Mesenchymal stem cell (in vitro differentiated cells and primary cell): Measurements from ENCODE around the gene NOG.

Source experiments
- DNase-seq: peaks from one replicate; pipeline ENCODE4 v3.0.0-alpha.2; 2013
- H2AFZ ChIP-seq: one replicate; pipeline ENCODE4 v1.6.1; 2013; ENCODE audit warnings: low read depth, mild to moderate bottlenecking, control low read depth, inconsistent platforms, low read length, moderate library complexity
- H2AK5ac ChIP-seq: 2 replicates; pipeline ENCODE4 v1.6.1; 2013; ENCODE audit warnings: low read length, moderate library complexity, mild to moderate bottlenecking, inconsistent platforms; ENCODE audit not compliant: severe bottlenecking
- H2BK120ac ChIP-seq: one replicate; pipeline ENCODE4 v1.6.1; 2013; ENCODE audit warnings: low read depth, mild to moderate bottlenecking, inconsistent platforms, low read length, moderate library complexity
- H2BK12ac ChIP-seq, 2 experiments: one replicate each; pipeline ENCODE4 v1.6.1; 2013; ENCODE audit warnings: inconsistent platforms in 2 of 2, low read length in 2 of 2, mild to moderate bottlenecking in 2 of 2, moderate library complexity in 2 of 2, control low read depth in 1 of 2
- H2BK15ac ChIP-seq: one replicate; pipeline ENCODE4 v1.6.1; 2013; ENCODE audit warnings: mild to moderate bottlenecking, low read depth, inconsistent platforms; ENCODE audit not compliant: poor library complexity, severe bottlenecking
- H2BK5ac ChIP-seq: 2 replicates; pipeline ENCODE4 v1.6.1; 2013; ENCODE audit warnings: low read depth, mild to moderate bottlenecking, low read length, control low read depth, inconsistent platforms; ENCODE audit not compliant: poor library complexity, severe bottlenecking
- H3K14ac ChIP-seq, 2 experiments: one replicate each; pipeline ENCODE4 v1.6.1; 2013; ENCODE audit warnings: inconsistent platforms in 2 of 2, low read length in 2 of 2, control low read depth in 1 of 2, mild to moderate bottlenecking in 1 of 2, moderate library complexity in 1 of 2
- H3K18ac ChIP-seq, 2 experiments: one replicate each; pipeline ENCODE4 v1.6.1; 2013; ENCODE audit warnings: inconsistent platforms in 2 of 2, low read length in 2 of 2, control low read depth in 1 of 2, low read depth in 1 of 2, mild to moderate bottlenecking in 1 of 2
- H3K23ac ChIP-seq, 2 experiments: one replicate each; pipeline ENCODE4 v1.6.1; 2013; ENCODE audit warnings: inconsistent platforms in 2 of 2, low read length in 2 of 2, mild to moderate bottlenecking in 2 of 2, moderate library complexity in 2 of 2, control low read depth in 1 of 2
- H3K27ac ChIP-seq: 2 replicates; pipeline ENCODE4 v1.5.1; 2013; ENCODE audit warnings: mild to moderate bottlenecking, moderate library complexity, low read length, control low read depth, inconsistent platforms; ENCODE audit not compliant: poor library complexity, severe bottlenecking
- H3K27me3 ChIP-seq, 2 experiments: 2 replicates each; pipeline versions ENCODE4 v1.6.1 to v1.7.0; 2013; ENCODE audit warnings: low read length in 2 of 2, mild to moderate bottlenecking in 2 of 2, moderate library complexity in 2 of 2, control low read depth in 1 of 2, inconsistent platforms in 1 of 2; ENCODE audit not compliant: control insufficient read depth in 1 of 2, insufficient read depth in 1 of 2
- H3K36me3 ChIP-seq, 2 experiments: 2 replicates each; pipeline versions ENCODE4 v1.6.1 to v1.7.0; 2013; ENCODE audit warnings: low read length in 2 of 2, control low read depth in 1 of 2, inconsistent platforms in 1 of 2, low read depth in 1 of 2, mild to moderate bottlenecking in 1 of 2; ENCODE audit not compliant: insufficient read depth in 2 of 2, control insufficient read depth in 1 of 2
- H3K4ac ChIP-seq, 2 experiments: one replicate each; pipeline ENCODE4 v1.6.1; 2013; ENCODE audit warnings: inconsistent platforms in 2 of 2, low read length in 2 of 2, mild to moderate bottlenecking in 2 of 2, moderate library complexity in 2 of 2, control low read depth in 1 of 2, low read depth in 1 of 2
- H3K4me1 ChIP-seq: 2 replicates; pipeline ENCODE4 v1.6.1; 2013; ENCODE audit warnings: low read depth, low read length, control low read depth; ENCODE audit not compliant: control insufficient read depth, insufficient read depth
- H3K4me2 ChIP-seq: 2 replicates; pipeline ENCODE4 v1.6.1; 2013; ENCODE audit warnings: low read length, mild to moderate bottlenecking, inconsistent platforms; ENCODE audit not compliant: poor library complexity, severe bottlenecking
- H3K4me3 ChIP-seq, 2 experiments: 2 replicates each; pipeline versions ENCODE4 v1.5.1 to v1.7.0; 2013; ENCODE audit warnings: low read length in 2 of 2, mild to moderate bottlenecking in 2 of 2, control low read depth in 1 of 2, low read depth in 1 of 2; ENCODE audit not compliant: insufficient read depth in 1 of 2
- H3K79me1 ChIP-seq: replicated peaks from 2 replicates; pipeline ENCODE4 v1.6.1; 2013; ENCODE audit warnings: mild to moderate bottlenecking, control low read depth, low read length, inconsistent platforms; ENCODE audit not compliant: poor library complexity, severe bottlenecking
- H3K9ac ChIP-seq: 2 replicates; pipeline ENCODE4 v1.7.0; 2013; ENCODE audit warnings: mild to moderate bottlenecking, low read length, moderate library complexity
- H3K9me3 ChIP-seq: 2 replicates; pipeline ENCODE4 v1.7.0; 2013; ENCODE audit warnings: mild to moderate bottlenecking, low read length; ENCODE audit not compliant: control insufficient read depth
- H4K8ac ChIP-seq: one replicate; pipeline ENCODE4 v1.6.1; 2013; ENCODE audit warnings: inconsistent platforms, mild to moderate bottlenecking, low read length, moderate library complexity
- H4K91ac ChIP-seq: one replicate; pipeline ENCODE4 v1.6.1; 2013; ENCODE audit warnings: mild to moderate bottlenecking, low read length, inconsistent platforms
- WGBS: methylation state at CpG from one replicate; pipeline ENCODE4 v1.1.7; 2013; ENCODE audit warnings: mixed read lengths; 5-methylcytosine and 5-hydroxymethylcytosine counted together

The NOG gene

DNA sequence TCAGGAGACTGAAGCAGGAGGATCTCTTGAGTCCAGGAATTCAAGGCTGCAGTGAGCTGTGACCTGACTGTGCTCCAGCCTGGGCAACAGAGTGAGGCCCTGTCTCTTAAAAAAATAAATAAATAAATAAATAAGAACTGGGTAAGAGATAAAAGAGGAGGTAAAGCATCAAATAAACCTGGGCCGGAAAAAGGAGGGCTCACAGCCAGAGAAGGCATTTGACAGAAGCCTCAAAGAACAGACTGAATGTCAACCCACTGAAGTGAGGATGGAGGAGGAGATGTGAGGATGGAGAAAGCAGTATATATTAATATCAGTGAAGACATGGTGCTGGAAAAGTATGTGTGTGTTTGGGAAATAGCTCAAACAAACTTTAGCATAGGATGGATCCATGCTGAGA lies 6.1 kb downstream of the NOG start:
- H3K36me3 ChIP-seq = no peaks in the 10 kb centered on the region
- no peak overlapping the region for H3K9ac ChIP-seq
- no peak for DNase-seq
- no peak overlapping the region for H3K14ac ChIP-seq
- no peak overlapping the region for H2BK15ac ChIP-seq
- H2AFZ ChIP-seq = no peak overlapping the region
- H3K4me1 ChIP-seq = peaks cover 22% of the 10 kb centered on the region
- H4K8ac ChIP-seq = no peak overlapping the region
- no peak overlapping the region for H2BK12ac ChIP-seq
- no peak overlapping the region for H4K91ac ChIP-seq
- WGBS = 96% methylated on average over 1 of the region's 1 CpG
- no peak overlapping the region for H3K4ac ChIP-seq
- H2BK120ac ChIP-seq = no peak overlapping the region
- H3K27ac ChIP-seq = no peak overlapping the region
- H2AK5ac ChIP-seq = no peak overlapping the region
- H3K79me1 ChIP-seq = peaks cover 4% of the 10 kb centered on the region
- H3K4me2 ChIP-seq = no peak overlapping the region
- H3K9me3 ChIP-seq = no peaks in the 10 kb centered on the region
- H3K23ac ChIP-seq = no peak overlapping the region
- H3K27me3 ChIP-seq = peaks cover 27 to 67% of the 10 kb centered on the region in 2 experiments
- H3K18ac ChIP-seq = no peak overlapping the region
- no peak overlapping the region for H3K4me3 ChIP-seq
- H2BK5ac ChIP-seq = no peak overlapping the region

DNA sequence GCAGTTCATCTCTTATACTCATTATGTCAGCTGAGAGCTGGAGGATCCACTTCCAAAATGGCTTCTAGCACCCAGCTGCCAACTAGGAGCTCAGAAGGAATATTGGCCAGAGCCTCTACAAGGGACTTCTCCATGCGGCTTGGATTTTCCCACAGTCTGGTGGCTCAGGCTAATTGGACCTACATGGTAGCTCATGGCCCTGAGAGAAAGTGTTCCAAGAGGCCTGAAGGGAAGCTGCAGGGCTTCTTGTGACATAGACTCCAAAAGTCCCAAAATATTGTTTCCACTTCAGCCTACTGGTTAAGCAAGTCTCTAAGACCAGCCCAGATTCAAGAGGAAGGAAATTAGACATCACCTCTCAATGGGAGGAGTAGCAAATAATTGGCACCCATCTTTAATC lies 6.8 kb downstream of the NOG start:
- Histone ChIP-seq H2AK5ac (no peak overlapping the region), H3K27me3 (peaks cover 32 to 60% of the 10 kb centered on the region in 2 experiments), H3K4me2 (no peak overlapping the region), H3K79me1 (peaks cover 4% of the 10 kb centered on the region), H3K4ac (no peak overlapping the region), H2BK15ac (no peak overlapping the region), H3K27ac (no peak overlapping the region), H3K36me3 (no peaks in the 10 kb centered on the region), H3K4me1 (peaks cover 20% of the 10 kb centered on the region), H3K14ac (no peak overlapping the region), H2AFZ (no peak overlapping the region), H3K18ac (no peak overlapping the region), H4K8ac (no peak overlapping the region), H2BK120ac (no peak overlapping the region), H3K4me3 (no peak overlapping the region), H3K9me3 (no peaks in the 10 kb centered on the region), H2BK12ac (no peak overlapping the region), H3K9ac (no peak overlapping the region), H4K91ac (no peak overlapping the region), H2BK5ac (no peak overlapping the region), H3K23ac (no peak overlapping the region)
- DNase-seq = no peak
- 95% methylated on average over 1 of the region's 1 CpG for WGBS

DNA sequence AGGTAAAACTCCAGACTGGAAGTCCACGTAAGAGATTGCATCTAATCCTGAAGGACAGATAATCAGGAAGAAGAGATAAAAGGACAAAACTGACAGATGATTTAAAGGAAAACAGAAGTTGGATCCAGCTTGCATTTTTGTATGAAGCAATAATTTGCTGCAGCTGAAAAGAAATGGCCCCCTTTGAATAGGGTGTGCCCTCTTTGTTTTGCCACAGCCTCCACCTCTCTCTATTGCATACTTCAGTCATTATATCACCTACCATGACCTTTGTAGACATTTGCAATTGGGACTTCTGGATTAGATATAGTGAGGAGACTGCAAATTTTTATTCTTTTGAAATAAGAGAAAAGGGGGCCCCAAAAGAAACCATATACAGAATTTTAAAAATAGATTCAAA lies 8.1 kb downstream of the NOG start:
- Histone ChIP-seq H2BK5ac (no peak overlapping the region), H3K4ac (no peak overlapping the region), H2BK15ac (no peak overlapping the region), H3K4me1 (peaks cover 10% of the 10 kb centered on the region), H3K79me1 (no peaks in the 10 kb centered on the region), H3K4me2 (no peak overlapping the region), H3K27ac (no peak overlapping the region), H3K9me3 (no peaks in the 10 kb centered on the region), H4K8ac (no peak overlapping the region), H3K4me3 (no peak overlapping the region), H3K27me3 (peaks cover 24 to 55% of the 10 kb centered on the region in 2 experiments), H3K9ac (no peak overlapping the region), H3K14ac (no peak overlapping the region), H4K91ac (no peak overlapping the region), H2AK5ac (no peak overlapping the region), H2BK12ac (no peak overlapping the region), H3K36me3 (no peaks in the 10 kb centered on the region), H2BK120ac (no peak overlapping the region), H3K23ac (no peak overlapping the region), H2AFZ (no peak overlapping the region), H3K18ac (no peak overlapping the region)
- WGBS = 94% methylated on average over 1 of the region's 1 CpG
- DNase-seq = no peak

DNA sequence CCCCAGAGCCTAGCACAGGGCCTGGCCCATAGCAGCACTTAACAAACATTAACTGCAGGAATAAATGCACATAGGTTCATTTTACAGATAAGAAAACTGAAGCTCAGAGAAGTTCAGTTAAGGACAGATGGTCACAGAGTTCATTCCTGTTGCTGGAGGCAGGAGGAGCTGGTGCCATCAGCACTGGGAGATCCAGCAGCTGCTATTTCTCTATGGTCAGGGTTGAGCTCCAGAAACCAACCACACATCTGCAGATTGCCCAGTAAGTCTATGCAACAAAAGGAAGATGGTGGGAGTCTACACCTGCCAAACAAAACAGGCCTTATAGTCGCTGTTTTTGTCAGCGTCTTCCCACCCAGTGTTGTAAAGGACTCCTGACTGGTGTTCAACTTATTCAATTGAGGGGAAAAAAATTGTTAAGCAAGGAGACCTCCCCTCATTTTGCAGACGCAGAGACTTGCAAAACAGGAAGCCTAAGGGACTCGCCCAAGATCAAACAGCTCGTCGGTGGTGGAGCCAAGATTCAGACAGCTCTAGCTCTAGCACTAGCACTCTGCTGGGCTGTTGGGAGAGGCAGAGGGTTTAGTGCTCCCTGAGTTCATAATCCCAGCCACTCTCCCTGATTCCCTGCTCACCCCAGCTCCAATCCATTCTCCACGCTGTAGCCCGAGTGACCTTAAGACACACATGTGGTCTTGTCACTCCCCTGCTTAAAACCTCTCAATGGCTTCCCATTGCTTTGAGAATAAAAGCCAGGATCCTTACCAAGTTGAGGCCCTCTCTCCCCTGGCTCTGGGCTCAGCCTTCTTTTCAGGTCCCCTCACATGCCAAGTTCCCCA lies 9.0 kb downstream of the NOG start:
- Histone ChIP-seq H3K9ac (no peak overlapping the region), H2BK15ac (no peak overlapping the region)
- DNase-seq = no peak

More for the DNA sequence above, 9.0 kb downstream of the NOG start:
- no peak overlapping the region for H3K23ac ChIP-seq
- no peak overlapping the region for H3K4ac ChIP-seq
- no peak overlapping the region for H4K8ac ChIP-seq
- no peak overlapping the region for H2BK12ac ChIP-seq
- H3K27me3 ChIP-seq = peaks cover 22 to 49% of the 10 kb centered on the region in 2 experiments
- no peak overlapping the region for H3K18ac ChIP-seq
- H2AFZ ChIP-seq = no peak overlapping the region
- H3K36me3 ChIP-seq = no peaks in the 10 kb centered on the region
- H3K4me3 ChIP-seq = no peak overlapping the region
- H3K9me3 ChIP-seq = no peaks in the 10 kb centered on the region
- H3K4me2 ChIP-seq = no peak overlapping the region
- no peak overlapping the region for H2AK5ac ChIP-seq
- no peaks in the 10 kb centered on the region for H3K79me1 ChIP-seq
- H3K27ac ChIP-seq = no peak overlapping the region
- no peak overlapping the region for H4K91ac ChIP-seq
- peaks cover 6% of the 10 kb centered on the region for H3K4me1 ChIP-seq
- H2BK5ac ChIP-seq = peak overlapping the region; percentile 9
- no peak overlapping the region for H3K14ac ChIP-seq
- WGBS = 94% methylated on average over 8 of the region's 8 CpGs
- H2BK120ac ChIP-seq = no peak overlapping the region
